IPS-18a (cell line): ENCODE data around the gene RFC3.
"Not testable (repeated sequence)": the region's sequence is repeated elsewhere in the genome, so short reads cannot be mapped to it uniquely, and the experiment has no call there.

ENCODE experiments used
- H3K27ac ChIP-seq: one replicate; pipeline ENCODE4 v1.5.1; 2013; ENCODE audit warnings: low read length
- H3K27me3 ChIP-seq: one replicate; pipeline ENCODE4 v1.6.1; 2013; ENCODE audit warnings: mild to moderate bottlenecking, low read length; ENCODE audit not compliant: control insufficient read depth, insufficient read depth
- H3K36me3 ChIP-seq: one replicate; pipeline ENCODE4 v1.6.1; 2013; ENCODE audit warnings: low read depth, low read length; ENCODE audit not compliant: control insufficient read depth
- H3K4me1 ChIP-seq: one replicate; pipeline ENCODE4 v1.6.1; 2013; ENCODE audit warnings: low read depth, low read length; ENCODE audit not compliant: control insufficient read depth
- H3K4me3 ChIP-seq: one replicate; pipeline ENCODE4 v1.5.1; 2013; ENCODE audit warnings: low read length
- H3K9ac ChIP-seq: one replicate; pipeline ENCODE4 v1.6.1; 2013; ENCODE audit warnings: mild to moderate bottlenecking, low read length, moderate library complexity
- H3K9me3 ChIP-seq: one replicate; pipeline ENCODE4 v1.6.1; 2013; ENCODE audit warnings: low read depth, low read length; ENCODE audit not compliant: control insufficient read depth

RFC3 gene, protein sequence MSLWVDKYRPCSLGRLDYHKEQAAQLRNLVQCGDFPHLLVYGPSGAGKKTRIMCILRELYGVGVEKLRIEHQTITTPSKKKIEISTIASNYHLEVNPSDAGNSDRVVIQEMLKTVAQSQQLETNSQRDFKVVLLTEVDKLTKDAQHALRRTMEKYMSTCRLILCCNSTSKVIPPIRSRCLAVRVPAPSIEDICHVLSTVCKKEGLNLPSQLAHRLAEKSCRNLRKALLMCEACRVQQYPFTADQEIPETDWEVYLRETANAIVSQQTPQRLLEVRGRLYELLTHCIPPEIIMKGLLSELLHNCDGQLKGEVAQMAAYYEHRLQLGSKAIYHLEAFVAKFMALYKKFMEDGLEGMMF

DNA sequence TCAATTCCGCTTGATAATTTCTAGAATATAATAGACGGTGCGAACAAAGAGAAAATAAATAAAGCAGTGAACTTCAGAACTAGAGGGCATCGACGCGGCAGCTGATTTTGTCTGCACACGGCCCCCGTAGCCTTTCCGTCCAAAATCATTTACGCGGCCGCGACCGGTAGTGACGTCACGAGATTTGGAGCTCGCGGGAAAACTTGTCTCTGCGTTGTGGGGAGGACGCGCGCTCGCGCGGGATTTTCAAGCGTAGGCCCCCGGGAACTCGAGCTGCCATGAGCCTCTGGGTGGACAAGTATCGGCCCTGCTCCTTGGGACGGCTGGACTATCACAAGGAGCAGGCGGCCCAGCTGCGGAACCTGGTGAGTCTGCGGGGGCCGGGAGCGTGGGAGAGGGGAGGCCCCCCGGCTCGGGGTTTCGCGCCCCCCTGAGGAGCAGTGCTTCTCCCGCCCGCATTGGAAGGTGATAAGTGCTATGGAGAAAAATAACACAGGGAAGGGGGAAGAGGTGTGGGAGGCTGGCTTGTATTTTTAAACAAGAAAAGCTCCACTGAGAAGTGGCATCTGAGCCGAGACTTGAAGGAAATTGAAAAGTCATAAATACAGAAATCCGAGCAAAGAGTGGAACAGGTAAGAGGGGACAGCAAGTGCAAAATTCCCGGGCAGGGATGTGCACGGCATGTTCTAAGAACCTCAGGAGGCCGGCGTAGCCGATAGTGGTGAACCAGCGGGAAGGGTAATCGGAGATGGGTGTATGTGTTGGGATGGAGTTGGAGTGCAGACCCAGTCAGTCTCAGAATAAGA lies at the start of gene RFC3:
TSS of gene RFC3 (plus strand) at position 249 of the 806 bp plus-strand sequence. CDS start at position 279, 30 bp downstream.
- H3K9me3 ChIP-seq: no peaks in the 10 kb centered on the region
- peaks cover 32% of the 10 kb centered on the region for H3K36me3 ChIP-seq
- H3K4me1 ChIP-seq: peaks cover 5% of the 10 kb centered on the region
- peak within 1 kb of the TSS; percentile 89 for H3K27ac ChIP-seq
- peaks cover 11% of the 10 kb centered on the region for H3K27me3 ChIP-seq
- peak within 1 kb of the TSS; percentile 98 for H3K9ac ChIP-seq
- H3K4me3 ChIP-seq: peak within 1 kb of the TSS; percentile 100

DNA sequence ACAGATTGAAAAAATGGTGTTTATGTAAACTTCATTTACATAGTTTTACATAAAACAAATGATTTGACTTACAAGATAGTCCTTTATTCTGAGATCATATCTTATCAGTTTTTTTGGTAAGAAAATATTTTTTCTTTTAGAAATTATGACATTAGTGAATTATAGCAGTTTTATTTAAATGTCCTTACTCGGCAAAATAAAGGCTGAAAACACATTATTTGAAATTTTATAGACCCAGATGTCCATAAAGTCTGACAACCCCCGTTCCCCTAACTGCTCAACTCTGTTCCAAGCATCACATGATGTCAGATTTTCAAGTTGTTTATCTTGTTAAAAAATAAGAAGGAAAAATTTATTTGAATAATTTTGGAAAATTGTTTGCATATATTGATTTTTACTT lies 46.7 kb upstream of the RFC3 start:
- Histone ChIP-seq H3K4me3 (no peak overlapping the region), H3K4me1 (peaks cover 10% of the 10 kb centered on the region), H3K27ac (no peak overlapping the region), H3K36me3 (no peaks in the 10 kb centered on the region), H3K9ac (no peak overlapping the region), H3K27me3 (no peaks in the 10 kb centered on the region), H3K9me3 (no peaks in the 10 kb centered on the region)

DNA sequence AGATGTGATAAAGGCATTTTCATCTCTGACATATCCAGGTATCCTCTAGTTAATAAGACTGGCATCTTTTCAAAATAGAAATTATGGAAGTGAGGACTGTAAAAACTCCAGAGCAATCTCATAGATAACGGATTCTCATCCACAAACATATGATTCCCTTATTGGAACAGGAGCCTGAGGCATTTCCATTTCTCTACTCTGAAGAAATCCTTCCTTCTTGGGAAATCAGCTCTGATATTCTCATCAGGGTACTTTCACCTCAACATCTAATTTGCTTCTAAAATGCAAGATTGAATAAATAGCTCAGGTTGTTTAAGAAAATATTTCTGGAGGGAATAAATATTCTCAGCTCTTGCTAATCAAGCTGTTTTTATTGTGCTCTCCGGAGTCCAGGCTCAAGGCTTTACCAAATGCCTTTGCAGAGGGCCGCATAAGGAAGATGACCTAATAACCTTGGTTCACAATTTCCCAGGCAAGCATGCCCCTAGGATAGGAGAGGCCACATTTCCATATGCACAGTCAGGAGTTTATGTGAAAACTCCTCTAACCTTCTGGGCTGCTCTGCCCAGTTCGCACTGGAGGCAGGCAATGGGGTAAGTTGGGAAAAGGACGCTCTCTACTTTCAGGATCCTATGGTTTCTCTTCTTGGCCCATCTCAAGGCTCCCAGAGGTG lies 44.0 kb upstream of the RFC3 start:
- Histone ChIP-seq H3K27me3 (no peaks in the 10 kb centered on the region), H3K9ac (no peak overlapping the region), H3K4me1 (peaks cover 10% of the 10 kb centered on the region), H3K36me3 (no peaks in the 10 kb centered on the region), H3K4me3 (no peak overlapping the region), H3K9me3 (no peaks in the 10 kb centered on the region), H3K27ac (no peak overlapping the region)

DNA sequence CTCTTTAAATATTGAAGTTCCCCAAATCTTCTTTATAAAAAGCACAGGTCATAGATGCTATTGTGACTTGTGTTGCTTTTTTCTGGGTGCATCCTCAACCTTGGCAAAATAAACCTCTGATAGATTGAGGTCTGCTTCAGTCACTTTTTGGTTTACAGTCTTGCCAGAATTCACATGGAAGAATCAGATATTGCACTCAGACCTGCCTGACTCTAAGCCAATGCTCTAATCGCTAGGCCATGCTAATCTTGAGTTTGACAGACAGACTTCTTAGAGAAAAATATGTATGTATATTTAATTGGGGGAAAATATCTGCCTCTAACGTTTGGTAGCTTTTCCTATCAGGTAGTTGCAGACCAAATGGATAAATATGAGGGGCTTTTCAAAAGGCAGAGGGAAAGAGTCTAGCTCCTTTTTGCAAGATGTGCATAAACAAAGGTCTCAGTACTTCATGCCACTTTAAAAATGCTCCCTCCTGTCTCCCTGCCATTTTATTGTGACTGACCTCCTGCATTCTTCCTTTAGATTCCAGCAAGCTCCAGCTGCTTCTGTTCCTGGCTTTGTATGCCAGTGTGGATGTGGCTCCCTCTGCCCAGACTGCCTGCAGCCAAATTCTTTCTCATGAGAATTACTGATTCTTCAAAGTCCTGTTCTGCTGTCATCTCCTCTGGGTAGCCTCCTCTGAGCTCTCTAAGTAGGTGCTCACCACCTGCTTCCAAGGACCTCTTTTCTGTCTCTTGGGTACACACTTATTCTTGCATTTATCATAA lies 42.4 kb upstream of the RFC3 start:
- Histone ChIP-seq H3K27ac (no peak overlapping the region), H3K4me3 (no peak overlapping the region), H3K36me3 (no peaks in the 10 kb centered on the region), H3K4me1 (peaks cover 10% of the 10 kb centered on the region), H3K9me3 (no peaks in the 10 kb centered on the region), H3K27me3 (no peaks in the 10 kb centered on the region), H3K9ac (no peak overlapping the region)

DNA sequence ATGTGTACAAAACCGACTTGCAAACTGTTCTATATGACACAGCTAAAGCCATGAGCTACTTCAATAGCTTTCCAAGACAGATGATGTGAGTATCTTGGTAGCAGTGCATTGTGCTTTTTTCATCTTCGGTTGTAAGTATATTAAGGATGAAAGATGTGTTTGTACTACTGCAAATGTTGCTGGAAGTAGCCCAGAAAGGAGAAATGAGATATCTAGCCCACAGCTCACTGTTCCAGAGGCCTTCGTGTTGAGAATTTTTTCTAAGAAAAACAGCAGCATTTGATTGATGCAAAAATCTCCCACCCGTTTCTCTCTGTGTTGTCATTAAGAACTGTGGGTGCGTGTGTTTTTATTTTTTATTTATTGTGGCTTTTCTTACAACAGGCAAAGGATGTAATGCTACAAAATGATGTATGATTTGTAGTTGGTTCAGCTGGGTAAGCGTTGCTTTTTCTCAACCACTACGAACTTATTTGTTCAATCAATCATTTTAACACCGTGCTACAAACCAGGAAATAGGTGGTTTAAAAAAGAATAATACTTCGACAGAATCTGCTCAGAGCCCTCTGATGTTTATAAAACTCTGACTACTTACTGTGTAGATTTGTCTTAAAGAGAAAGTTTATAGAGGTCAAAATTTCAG lies 41.6 kb upstream of the RFC3 start:
- no peaks in the 10 kb centered on the region for H3K27me3 ChIP-seq
- no peaks in the 10 kb centered on the region for H3K9me3 ChIP-seq
- no peak overlapping the region for H3K9ac ChIP-seq
- H3K4me3 ChIP-seq: no peak overlapping the region
- H3K36me3 ChIP-seq: no peaks in the 10 kb centered on the region
- no peak overlapping the region for H3K27ac ChIP-seq
- peaks cover 10% of the 10 kb centered on the region for H3K4me1 ChIP-seq

DNA sequence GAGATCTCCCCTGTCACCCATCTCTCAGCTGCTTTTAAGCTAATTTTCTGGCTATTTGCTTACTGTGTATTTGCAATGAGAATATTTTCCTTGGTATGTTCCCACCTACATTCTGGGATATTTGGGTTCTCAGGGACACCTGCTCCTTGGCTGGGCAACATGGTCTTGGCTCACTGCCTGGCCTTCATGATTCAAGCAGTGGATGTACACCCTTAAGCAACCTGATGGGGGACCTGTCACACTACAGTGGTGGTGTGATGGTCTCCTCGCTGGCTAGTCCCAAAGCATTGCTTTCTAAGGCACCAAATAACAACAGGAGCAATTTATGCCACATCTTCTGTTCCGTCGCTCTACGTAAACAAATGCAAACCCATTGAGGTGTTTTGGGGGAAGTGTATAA lies 35.3 kb upstream of the RFC3 start:
- H3K9ac ChIP-seq: no peak overlapping the region

DNA sequence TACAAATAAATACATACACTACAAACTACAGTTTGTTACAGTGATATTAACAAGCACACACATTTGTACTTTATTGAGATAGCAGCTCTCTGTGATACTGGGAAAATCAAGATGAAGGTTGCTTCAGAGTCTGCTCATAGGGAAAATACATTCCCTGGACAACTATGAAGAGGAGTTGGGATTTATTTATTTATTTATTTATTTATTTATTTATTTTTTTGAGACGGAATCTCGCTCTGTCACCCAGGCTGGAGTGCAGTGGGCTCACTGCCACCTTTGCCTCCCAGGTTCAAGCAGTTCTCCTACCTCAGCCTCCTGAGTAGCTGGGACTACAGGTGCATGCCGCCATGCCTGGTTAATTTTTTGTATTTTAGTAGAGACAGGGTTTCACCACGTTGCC lies 34.7 kb upstream of the RFC3 start:
- not testable (repeated sequence) for H3K27ac ChIP-seq, H3K9me3 ChIP-seq, H3K36me3 ChIP-seq, H3K27me3 ChIP-seq, H3K4me3 ChIP-seq, H3K9ac ChIP-seq, H3K4me1 ChIP-seq

More for the DNA sequence above, 35.3 kb upstream of the RFC3 start:
- no peak overlapping the region for H3K27ac ChIP-seq
- H3K9me3 ChIP-seq: no peaks in the 10 kb centered on the region
- H3K4me1 ChIP-seq: no peaks in the 10 kb centered on the region
- H3K36me3 ChIP-seq: no peaks in the 10 kb centered on the region
- H3K27me3 ChIP-seq: no peaks in the 10 kb centered on the region
- no peak overlapping the region for H3K4me3 ChIP-seq

DNA sequence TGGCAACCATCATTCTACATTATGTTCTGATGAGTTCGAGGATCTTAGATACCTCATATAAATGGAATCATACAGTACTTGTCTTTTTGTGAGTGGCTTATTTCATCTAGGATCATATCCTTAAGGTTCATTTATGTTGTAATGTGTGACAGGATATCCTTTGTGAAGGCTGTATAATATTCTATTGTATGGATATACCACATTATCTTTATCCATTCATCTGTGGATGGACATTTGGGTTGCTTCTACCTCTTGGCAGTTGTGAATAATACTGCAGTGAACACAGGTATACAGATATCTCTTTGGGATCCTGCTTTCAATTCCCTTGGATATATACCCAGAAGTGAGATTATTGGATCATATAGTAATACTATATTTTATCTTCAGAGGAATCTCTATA lies 33.2 kb upstream of the RFC3 start:
- Histone ChIP-seq H3K9me3 (no peaks in the 10 kb centered on the region), H3K4me3 (no peak overlapping the region), H3K9ac (no peak overlapping the region), H3K4me1 (no peaks in the 10 kb centered on the region), H3K27me3 (no peaks in the 10 kb centered on the region), H3K27ac (no peak overlapping the region), H3K36me3 (no peaks in the 10 kb centered on the region)

DNA sequence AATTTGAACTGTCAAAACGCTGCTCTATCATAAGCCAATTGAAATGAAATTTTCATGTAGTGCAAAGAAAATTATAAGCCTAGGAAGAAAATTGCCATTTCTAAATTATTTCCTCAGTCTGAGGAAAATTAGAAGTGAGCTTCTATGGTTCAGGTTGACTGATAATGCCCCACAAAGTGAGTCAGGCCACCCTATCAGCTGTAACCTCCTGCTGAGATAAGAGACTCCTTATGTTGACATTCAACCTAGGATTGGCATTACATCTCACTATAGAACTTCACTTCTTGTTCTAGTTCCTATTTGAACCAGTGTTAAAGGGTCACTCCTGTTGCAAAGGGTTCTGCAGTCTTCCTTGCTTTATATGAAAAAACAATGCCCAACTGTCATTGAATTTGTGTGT lies 32.6 kb upstream of the RFC3 start:
- Histone ChIP-seq H3K27ac (no peak overlapping the region), H3K27me3 (no peaks in the 10 kb centered on the region), H3K4me1 (no peaks in the 10 kb centered on the region), H3K36me3 (no peaks in the 10 kb centered on the region), H3K9me3 (no peaks in the 10 kb centered on the region), H3K4me3 (no peak overlapping the region), H3K9ac (no peak overlapping the region)

DNA sequence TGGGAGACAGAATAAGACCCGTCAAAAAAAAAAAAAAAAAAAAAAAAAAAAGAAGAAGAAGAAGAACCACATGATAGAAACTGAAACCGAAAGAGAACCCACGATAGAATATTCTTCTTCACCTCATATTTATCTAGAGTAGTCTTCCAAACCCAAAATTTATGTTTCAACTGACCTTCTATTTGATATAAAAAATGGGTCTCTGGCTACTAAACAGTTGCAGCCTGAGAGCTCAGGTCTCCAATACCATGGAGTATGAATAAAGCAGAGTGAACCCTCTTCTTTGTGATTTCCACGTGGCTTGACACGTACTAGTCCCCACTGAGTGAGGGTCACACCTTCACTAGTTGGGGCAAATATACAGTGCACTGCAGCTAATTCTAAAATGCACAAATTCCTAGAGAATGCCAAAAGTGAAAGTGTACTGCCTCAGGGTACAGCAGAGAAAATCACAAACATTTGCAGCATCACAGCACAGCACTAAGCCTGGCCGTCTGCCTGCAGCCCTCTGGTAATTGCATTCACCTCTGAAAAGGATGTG lies 30.8 kb upstream of the RFC3 start:
- Histone ChIP-seq H3K36me3 (no peaks in the 10 kb centered on the region), H3K9ac (no peak overlapping the region), H3K4me3 (no peak overlapping the region), H3K27ac (no peak overlapping the region), H3K9me3 (no peaks in the 10 kb centered on the region), H3K4me1 (no peaks in the 10 kb centered on the region), H3K27me3 (no peaks in the 10 kb centered on the region)
